NCI-H748 (cell line): ENCODE data around the gene AHNAK.

Experiments used
- DNase-seq: peaks from one replicate; lab custom pipeline; 2025; ENCODE audit not compliant: unreplicated experiment; lab: John Stamatoyannopoulos, UW

Gene AHNAK

DNA sequence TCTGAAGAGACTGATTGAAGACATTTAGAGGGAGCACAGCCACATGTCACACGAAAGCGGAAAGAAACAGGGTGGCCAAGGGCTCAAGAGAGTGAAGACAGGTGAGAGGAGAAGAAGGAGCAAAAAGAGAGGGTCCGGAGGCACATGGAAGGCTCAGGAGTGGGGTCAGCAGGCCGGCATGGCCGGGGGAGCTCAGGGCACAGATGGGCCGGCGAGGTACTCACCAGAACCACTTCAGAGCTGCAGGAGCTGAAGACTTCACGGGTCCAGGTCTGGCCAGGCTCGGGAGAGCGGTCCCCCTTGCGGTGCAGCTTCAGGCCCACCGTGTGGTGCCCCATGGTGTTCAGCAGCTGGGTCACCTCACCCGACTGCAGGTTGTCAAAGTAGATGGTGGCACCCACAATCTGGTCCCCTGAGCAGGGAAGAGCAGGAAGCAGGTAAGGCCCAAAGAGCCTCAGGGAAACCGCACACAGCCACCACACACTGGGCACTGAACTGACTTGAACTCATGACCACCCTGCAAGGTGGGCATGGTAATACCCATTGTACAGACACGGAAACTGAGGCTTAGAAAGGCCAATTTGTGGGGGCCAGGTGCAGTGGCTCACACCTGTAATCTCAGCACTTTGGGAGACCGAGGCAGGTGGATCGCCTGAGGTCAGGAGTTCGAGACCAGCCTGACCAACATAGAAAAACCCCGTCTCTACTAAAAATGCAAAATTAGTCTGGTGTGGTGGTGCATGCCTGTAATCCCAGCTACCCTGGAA is 11.6 kb downstream of the AHNAK start:
- DNase-seq: no peak

- DNase-seq: no peak
Measured at GRCh38 chr11:62532096-62532495, 14.5 kb downstream of the AHNAK start.

GRCh38 chr11:62516736-62517371 is 29.8 kb downstream of the AHNAK start:
- no peak for DNase-seq

DNA sequence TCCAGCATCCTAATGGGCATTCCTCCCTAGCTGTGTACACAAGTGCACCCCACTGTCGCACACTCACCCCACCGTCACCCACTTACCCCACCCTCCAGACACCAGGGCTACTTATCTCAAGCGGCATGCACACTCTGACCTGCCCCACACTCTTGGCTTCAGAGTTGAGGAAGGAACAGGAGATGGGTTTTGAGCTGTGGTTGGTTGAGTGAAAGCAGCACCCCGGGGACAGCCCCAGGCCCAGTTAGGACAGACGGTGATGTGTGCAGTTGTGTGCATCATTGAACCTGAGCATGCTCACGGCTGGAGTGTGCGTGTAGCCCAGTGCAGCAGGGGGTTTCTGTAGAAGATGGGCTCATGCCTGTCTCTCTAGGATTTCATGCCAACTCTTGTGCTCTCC is 32.5 kb downstream of the AHNAK start:
- no peak for DNase-seq

DNA sequence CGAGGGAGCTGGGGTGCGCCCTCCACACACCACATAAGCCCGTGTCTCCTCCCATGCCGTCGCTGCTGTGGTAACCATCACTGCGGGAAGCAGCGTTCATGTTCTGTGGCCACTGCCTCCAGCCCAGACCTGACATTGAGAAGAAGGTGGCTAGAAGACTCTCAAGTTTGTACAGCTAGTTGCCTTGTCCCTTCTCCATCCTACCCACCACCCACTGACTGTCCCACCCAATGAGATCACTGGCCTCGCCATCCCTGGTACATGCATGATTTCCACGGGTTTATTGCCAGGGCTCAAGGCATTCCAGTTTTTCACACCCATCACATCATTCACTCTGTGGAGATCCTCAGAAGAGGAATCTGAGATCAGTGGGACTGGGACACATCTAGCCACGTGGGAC is 33.0 kb downstream of the AHNAK start:
- no peak for DNase-seq

- DNase-seq: no peak
Measured at GRCh38 chr11:62512961-62513360, 33.6 kb downstream of the AHNAK start.

- peak; percentile 54 for DNase-seq
Measured at GRCh38 chr11:62508336-62509058, 38.1 kb downstream of the AHNAK start.

DNA sequence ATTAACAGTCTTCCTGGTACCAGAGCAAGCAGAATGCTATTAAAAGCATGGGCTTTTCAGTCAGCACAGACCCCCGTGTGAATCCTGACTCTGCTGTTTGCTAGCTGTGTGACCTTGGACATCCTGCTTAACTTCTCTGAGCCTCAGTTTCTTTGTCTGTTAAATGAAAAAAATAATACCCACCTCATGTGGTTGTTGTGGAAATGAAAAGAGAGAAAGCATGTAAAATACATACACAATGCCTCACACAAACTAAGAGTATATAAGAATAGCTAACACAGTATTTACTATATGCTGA is 39.5 kb downstream of the AHNAK start:
- DNase-seq: no peak

GRCh38 chr11:62506413-62507124 is 40.0 kb downstream of the AHNAK start:
- DNase-seq: no peak

DNA sequence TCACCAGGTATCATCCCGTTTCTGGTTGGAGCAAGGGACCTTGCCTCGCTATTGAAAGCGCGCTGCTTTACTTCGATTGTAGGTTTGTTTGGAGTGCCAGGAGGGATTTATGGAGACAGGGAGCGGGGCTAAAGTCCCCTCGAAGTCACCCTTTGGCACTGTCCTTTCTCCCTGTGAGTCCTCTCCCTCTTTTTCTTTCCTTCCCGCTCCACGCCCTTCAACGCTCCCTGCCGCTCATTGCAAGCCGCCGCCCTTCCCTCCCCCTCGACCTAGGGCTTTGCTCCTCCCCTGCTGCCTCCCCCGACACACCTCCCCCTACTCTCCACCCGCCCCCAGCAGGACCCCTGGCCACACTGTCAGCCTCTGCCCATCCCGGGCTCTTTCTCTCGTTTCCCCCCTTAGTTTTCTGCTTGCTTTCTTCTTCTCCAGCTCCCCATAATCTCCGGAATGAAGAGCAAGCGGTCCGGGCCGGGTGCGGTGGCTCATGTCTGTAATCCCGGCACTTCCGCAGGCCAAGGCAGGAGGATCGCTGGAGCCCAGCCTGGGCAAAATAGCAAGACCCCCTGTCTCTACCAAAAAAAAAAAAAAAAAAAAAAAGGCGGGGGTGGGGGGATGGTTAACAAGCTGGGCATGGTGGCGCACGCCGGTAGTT is 41.0 kb downstream of the AHNAK start:
- no peak for DNase-seq

- DNase-seq: no peak
Measured at GRCh38 chr11:62505059-62505439, 41.6 kb downstream of the AHNAK start.

DNA sequence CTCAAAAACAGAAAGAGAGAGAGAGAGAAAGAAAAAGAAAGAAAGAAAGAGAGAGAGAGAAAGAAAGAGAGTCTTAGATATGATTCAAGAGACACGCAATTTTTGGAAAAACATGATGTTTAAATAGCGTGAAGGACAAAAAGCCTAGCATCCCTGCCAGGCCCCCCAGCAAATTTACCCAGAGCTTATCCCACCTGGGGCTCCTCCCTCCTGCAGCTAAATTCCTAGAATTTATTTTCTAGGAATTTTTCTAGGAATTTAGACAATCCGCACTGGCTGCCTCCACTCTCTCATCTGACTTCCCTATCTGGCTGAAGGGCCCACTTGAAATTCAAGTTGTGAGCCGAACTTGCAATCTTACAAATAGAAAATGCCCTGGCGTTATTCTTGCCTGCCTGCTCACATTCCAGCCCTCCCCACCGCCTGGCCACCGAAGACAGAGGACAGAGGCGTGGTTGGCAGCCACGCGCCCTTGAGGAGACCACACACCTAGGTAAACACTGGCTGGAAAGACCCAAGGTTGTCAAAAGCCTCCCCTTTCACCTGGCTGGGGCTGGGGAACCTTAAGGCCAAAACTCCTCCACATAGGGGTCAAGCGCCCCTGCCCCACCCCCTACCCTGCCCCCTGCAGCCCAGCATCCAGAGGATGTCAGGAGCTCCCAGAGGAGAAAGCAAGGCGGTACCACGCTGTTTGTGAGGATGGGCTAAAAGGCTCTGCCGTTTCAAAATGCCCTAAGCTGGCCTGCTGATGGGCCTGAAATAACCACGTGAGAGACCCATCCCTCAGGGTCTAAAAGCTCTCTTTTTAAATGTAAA is 42.2 kb downstream of the AHNAK start:
- DNase-seq: no peak

- no peak for DNase-seq
Measured at GRCh38 chr11:62502030-62502730, 44.4 kb downstream of the AHNAK start.

- DNase-seq: peak; percentile 23
Measured at GRCh38 chr11:62501432-62501891, 45.1 kb downstream of the AHNAK start.

DNA sequence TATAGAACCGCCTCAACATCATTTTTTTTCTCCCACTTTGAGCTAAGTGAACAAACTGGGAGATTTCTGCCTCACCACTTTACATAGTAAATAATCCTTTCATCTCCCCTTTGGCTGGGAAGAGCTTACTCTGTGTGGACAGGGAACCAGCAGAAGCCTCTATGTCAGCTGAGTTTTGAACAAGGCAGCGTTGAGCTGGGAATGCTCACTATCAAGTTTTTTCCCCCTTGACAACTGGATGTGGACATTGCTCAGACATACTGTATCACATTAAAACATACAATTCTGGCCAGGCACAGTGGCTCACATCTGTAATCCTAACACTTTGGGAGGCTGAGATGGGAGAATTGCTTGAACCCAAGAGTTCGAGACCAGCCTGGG is 46.0 kb downstream of the AHNAK start:
- DNase-seq: no peak

GRCh38 chr11:62499944-62500649 is 46.5 kb downstream of the AHNAK start:
- peak; percentile 32 for DNase-seq

DNA sequence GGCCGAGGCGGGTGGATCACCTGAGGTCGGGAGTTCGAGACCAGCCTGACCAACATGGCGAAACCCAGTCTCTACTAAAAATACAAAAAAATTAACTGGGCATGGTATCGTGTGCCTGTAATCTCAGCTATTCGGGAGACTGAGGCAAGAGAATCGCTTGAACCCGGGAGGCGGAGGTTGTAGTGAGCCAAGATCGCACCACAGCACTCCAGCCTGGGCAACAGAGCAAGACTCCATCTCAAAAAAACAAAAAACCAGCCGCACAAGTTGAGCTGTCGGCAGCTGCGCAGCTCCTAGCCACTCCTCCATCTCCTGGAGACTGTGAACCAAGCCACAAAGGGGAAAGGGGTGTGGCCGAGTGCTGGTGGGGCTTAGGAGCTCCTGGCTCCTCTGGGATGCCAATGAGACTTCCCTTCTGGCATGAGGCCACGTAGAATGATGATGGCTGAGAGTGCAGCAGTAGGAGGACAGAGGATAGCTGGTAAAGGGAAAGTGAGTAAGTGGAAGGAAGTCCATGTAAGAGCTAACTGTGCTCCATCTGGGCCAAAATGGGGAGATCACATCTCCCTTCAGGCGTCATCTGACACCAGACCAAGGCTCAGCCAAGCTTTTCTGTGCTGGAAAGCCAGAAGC is 47.2 kb downstream of the AHNAK start:
- DNase-seq: peak; percentile 29

DNA sequence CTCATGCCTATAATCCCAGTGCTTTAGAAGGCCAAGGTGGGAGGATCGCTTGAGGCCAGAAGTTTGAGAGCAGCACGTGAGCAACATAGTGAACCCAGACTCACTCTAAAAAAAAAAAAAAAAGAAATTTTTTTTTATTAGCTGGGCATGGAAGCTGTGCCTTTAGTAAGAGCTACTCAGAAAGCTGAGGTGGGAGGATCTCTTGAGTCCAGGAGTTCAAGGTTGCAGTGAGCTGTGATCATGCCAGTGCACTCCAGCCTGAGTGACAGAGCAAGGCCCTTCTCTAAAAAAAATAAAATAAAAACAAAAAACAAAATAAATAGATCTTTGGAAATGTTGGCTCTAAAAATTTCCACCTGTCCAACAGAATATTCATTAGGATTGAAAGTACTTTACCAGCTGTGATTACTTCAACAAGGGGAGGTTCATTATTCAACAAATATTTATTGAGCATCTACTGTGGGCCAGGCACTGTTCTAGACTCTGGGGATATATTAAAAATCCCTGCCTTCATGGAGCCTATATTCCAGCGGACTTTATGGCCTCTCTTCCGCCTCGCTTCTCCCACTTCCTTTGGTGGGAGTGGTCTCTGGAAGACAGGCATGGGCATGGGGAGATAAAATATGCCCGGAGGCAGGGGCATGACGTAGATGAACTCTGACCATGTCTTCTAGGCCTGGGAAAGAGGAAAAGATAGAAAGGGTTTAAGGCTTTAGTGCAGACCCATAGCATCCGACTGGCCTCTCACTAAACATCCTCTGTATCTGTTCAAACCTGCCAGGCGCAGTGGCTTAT is 47.9 kb downstream of the AHNAK start:
- no peak for DNase-seq
